ENCODE results near the gene GTF3C1.
"Not testable (repeated sequence)": the region's sequence is repeated elsewhere in the genome, so short reads cannot be mapped to it uniquely, and the experiment has no call there.

The GTF3C1 gene

GRCh38 chr16:27460663-27461482 is 88.8 kb downstream of the GTF3C1 start:
- in situ Hi-C loops (cut with HindIII; ENCODE audit: low sequenced_read_pairs), result no loop called here
- TF ChIP-seq CTCF (IDR thresholded peaks at IDR 0.05; ENCODE audit: low read depth, low read length), result no peak
- H3K4me3 ChIP-seq (ENCODE audit: low read depth, low read length), result no peak overlapping the region
- DNase-seq (ENCODE audit: low read depth, low spot score), result no peak

GRCh38 chr16:27460213-27460612 is 89.5 kb downstream of the GTF3C1 start:
- no peak for DNase-seq (ENCODE audit: low read depth, low spot score)

GRCh38 chr16:27458987-27459688 is 90.6 kb downstream of the GTF3C1 start:
- in situ Hi-C loops (cut with HindIII; ENCODE audit: low sequenced_read_pairs), result no loop called here
- no peak overlapping the region for H3K4me3 ChIP-seq (ENCODE audit: low read depth, low read length)
- no peak for TF ChIP-seq CTCF (IDR thresholded peaks at IDR 0.05; ENCODE audit: low read depth, low read length)
- no peak for DNase-seq (ENCODE audit: low read depth, low spot score)

More at GRCh38 chr16:27460213-27460612, 89.5 kb downstream of the GTF3C1 start:
- H3K4me3 ChIP-seq (ENCODE audit: low read depth, low read length), result no peak overlapping the region
- no peak for TF ChIP-seq CTCF (IDR thresholded peaks at IDR 0.05; ENCODE audit: low read depth, low read length)
- in situ Hi-C loops (cut with HindIII; ENCODE audit: low sequenced_read_pairs), result no loop called here

- TF ChIP-seq CTCF (IDR thresholded peaks at IDR 0.05; ENCODE audit: low read depth, low read length), result no peak
These were observed 91.5 kb downstream of the GTF3C1 start for GRCh38 chr16:27458258-27458657.

GRCh38 chr16:27457605-27457900 is 92.2 kb downstream of the GTF3C1 start:
- DNase-seq (ENCODE audit: low read depth, low spot score); H3K4me3 ChIP-seq (ENCODE audit: low read depth, low read length); in situ Hi-C loops (cut with HindIII; ENCODE audit: low sequenced_read_pairs): not testable (repeated sequence)

More at GRCh38 chr16:27458258-27458657, 91.5 kb downstream of the GTF3C1 start:
- in situ Hi-C loops (cut with HindIII; ENCODE audit: low sequenced_read_pairs), result no loop called here
- no peak for DNase-seq (ENCODE audit: low read depth, low spot score)
- no peak overlapping the region for H3K4me3 ChIP-seq (ENCODE audit: low read depth, low read length)

GRCh38 chr16:27455700-27456099 is 94.0 kb downstream of the GTF3C1 start:
- H3K4me3 ChIP-seq (ENCODE audit: low read depth, low read length), result no peak overlapping the region
- no peak for TF ChIP-seq CTCF (IDR thresholded peaks at IDR 0.05; ENCODE audit: low read depth, low read length)
- DNase-seq (ENCODE audit: low read depth, low spot score), result no peak
- in situ Hi-C loops (cut with HindIII; ENCODE audit: low sequenced_read_pairs), result no loop called here

- in situ Hi-C loops (cut with HindIII; ENCODE audit: low sequenced_read_pairs), result no loop called here
- DNase-seq (ENCODE audit: low read depth, low spot score), result no peak
- H3K4me3 ChIP-seq (ENCODE audit: low read depth, low read length), result no peak overlapping the region
- TF ChIP-seq CTCF (IDR thresholded peaks at IDR 0.05; ENCODE audit: low read depth, low read length), result no peak
These were observed 96.3 kb downstream of the GTF3C1 start for GRCh38 chr16:27453494-27453825.
